OCI-LY1 (cell line): Measurements from ENCODE around the gene KLHL36.

Experiments used
- EZH2 ChIP-seq: fragments of 200-600 bp; sonication (generic), shearing (Covaris generic); IDR thresholded peaks from 2 replicates; pipeline ENCODE4 v1.8.0; 2017; ENCODE audit warnings: borderline replicate concordance, mixed run types, mild to moderate bottlenecking, antibody characterized with exemption, low read length, moderate library complexity, mixed read lengths
- TF ChIP-seq, protein P1 (sequence below): fragments of 200-600 bp; sonication (generic), shearing (Covaris generic); IDR thresholded peaks from 2 replicates; pipeline ENCODE4 v1.5.1; 2017; ENCODE audit warnings: mild to moderate bottlenecking, antibody characterized with exemption, low read length, moderate library complexity, mixed read lengths

- TF ChIP-seq, protein P1, sequence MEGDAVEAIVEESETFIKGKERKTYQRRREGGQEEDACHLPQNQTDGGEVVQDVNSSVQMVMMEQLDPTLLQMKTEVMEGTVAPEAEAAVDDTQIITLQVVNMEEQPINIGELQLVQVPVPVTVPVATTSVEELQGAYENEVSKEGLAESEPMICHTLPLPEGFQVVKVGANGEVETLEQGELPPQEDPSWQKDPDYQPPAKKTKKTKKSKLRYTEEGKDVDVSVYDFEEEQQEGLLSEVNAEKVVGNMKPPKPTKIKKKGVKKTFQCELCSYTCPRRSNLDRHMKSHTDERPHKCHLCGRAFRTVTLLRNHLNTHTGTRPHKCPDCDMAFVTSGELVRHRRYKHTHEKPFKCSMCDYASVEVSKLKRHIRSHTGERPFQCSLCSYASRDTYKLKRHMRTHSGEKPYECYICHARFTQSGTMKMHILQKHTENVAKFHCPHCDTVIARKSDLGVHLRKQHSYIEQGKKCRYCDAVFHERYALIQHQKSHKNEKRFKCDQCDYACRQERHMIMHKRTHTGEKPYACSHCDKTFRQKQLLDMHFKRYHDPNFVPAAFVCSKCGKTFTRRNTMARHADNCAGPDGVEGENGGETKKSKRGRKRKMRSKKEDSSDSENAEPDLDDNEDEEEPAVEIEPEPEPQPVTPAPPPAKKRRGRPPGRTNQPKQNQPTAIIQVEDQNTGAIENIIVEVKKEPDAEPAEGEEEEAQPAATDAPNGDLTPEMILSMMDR, result no peak
- no peak for TF ChIP-seq EZH2
Observed at GRCh38 chr16:84607061-84607460, 41.2 kb upstream of the KLHL36 start.
